SKM-1 treated with dmso at 0.1 percent for 144 hours (cell line): Measurements from ENCODE around the gene CCDC85C.
A peak's percentile ranks its signal among the peaks of the same experiment; 100 is the strongest.

Experiments
- DNase-seq: peaks from one replicate; lab custom pipeline; 2025; ENCODE audit not compliant: unreplicated experiment; lab: John Stamatoyannopoulos, UW

CCDC85C gene

DNA sequence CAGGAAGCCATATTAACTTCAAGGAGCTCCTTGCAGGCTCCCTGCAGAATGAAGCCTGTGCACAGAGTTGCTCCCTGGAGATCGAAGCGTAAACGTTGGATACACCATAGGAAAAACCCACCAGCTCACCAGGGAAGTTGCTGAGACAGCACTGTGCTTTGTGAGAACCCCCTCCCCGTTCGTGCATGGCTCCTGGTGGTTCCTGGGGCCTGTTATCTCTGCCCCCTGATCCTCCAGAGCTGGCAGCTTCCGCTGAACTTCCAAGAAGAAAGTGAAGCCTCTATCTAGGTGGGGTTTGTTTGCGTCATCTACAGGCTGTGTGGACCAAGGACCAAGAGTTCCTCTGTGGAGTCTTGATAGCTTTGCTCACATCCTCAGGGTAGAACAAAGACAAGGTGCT, 2.4 kb upstream of the CCDC85C start:
- no peak for DNase-seq

GRCh38 chr14:99605299-99605961, 1.4 kb upstream of the CCDC85C start:
- no peak for DNase-seq

DNA sequence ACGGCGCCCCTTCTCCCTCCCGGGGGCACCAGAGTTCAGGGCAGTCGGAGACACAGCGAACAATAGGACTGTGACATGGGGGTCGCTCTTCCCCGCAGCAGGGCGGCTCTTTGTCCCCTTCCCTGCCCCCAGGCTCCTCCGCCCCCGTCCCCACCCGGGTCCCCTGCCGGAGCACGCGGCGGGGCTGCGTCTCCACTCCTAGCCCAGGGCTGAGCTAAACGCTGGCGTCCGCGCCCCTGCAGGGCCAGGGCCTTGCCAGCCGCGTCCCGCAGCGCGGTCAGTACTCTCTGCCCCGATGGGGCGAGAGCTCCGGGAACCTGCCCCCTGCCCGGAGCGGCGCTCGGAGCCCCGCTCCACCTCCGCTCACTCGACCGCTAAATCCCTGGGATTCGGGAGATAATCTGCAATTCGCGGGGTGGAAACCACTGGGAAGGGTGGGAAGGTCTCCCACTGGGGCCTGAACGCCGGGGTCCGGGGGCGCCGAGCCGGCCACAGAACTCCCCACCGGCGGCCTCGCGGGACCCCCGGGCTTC, 825 bp upstream of the CCDC85C start:
- no peak for DNase-seq

GRCh38 chr14:99604278-99604765, 315 bp upstream of the CCDC85C start:
- peak; percentile 55 for DNase-seq

DNA sequence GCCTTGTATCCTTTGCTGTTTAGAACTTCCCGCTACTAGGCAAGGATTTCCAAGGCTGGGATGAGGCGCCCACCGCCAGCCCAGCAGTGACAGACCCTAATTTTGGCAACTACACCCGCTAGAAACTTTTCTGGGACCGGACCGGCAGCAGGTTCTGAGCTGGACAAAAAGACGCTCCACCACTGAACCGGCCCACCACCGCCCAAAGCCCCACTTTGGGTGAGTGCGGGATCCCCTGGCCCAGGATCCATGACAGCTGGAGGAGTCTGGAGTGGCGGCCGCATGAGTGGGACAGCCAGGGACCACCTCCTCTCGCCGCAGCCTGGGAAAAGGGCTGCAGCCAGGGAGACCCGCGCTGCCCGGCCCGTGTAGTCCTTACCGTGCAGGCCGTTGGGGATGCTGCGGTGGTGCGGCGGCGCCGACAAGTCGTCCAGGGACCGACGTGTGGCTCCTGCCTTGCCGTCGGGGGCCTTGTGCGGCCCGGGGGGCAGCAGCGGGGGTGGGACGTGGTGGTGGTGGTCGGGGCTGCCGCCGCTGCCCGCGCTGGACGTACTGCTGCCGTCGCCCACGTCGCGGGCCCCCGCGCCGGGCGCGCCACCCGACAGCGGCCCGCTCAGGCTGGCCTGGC, 1.1 kb downstream of the CCDC85C start:
- no peak for DNase-seq

DNA sequence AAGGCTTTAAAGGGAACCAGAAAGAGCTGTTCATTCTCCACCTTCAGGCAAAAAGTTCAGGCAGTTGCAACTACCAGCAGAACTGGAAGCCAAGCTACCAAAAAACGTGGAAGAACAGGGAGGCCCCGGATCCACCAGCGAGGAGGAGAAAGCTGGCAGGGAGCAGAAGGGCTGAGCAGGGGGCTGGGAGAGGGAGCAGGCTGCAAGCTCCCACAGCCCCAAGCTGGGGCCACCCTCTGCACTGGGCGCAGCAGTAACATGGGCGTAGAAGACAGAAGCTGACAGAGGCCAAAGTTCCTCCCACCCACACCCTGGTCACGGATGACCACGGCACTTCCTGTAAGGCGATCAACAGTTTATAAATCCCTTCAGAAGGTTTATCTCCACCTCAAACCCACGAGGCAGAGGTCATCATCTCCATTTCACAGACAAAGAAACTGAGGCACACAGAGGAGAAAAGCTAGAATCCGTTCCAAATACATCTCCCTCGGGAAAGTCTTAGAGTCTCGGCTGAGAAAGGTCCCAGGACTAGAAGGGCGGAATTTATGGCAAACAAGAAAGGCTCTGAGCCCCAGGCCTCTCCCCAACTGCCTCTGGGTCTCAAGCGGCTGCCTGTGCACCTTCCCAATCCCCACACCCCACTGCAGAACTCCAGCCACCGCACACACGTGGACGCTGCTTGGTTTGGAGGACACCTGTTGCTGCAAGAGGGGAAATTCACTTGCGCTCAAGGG, 1.8 kb downstream of the CCDC85C start:
- no peak for DNase-seq

DNA sequence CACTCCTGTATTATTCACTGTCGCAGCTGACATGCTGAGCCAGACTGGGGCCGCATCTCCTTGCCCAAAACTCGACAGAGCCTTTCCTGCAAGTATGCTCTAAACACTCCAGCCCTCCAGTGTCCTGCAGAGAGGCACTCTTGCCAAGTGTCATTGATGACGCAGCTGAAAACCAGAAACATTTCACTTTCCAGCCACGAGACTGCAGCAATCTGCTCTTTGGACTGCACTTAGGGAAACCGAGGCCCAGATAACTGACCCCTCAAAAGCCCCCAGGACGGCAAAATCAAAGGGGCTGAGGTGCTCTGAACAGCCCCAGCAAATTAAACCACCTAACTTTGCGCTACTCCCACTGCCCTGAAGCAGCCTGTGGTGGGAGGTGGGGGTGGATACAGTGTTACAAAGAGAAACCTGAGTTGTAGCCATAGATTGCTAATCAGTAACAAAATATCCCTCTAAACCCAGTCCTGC, 2.6 kb downstream of the CCDC85C start:
- no peak for DNase-seq

GRCh38 chr14:99600232-99600888, 3.6 kb downstream of the CCDC85C start:
- DNase-seq: no peak

GRCh38 chr14:99599393-99599792, 4.6 kb downstream of the CCDC85C start:
- DNase-seq: no peak

DNA sequence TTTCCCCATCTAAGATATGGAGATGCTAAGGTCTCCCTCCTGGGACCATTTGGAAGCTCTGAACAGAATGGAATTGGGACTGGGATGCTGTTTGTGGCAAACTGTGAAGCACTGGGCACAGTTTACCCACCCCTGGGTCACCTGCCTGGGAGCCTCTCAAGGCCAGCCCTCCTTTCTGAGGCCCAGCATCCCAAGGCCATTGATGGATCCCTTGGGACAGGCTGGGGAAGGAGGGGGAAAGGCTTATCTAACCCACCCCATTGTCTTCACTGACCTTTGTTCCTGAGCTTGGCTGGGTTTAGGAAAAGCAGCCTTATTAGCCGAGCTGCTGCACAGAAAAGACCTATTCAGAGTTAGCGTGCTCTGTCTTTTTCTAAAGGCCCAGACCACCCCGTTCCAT, 5.2 kb downstream of the CCDC85C start:
- DNase-seq: no peak

DNA sequence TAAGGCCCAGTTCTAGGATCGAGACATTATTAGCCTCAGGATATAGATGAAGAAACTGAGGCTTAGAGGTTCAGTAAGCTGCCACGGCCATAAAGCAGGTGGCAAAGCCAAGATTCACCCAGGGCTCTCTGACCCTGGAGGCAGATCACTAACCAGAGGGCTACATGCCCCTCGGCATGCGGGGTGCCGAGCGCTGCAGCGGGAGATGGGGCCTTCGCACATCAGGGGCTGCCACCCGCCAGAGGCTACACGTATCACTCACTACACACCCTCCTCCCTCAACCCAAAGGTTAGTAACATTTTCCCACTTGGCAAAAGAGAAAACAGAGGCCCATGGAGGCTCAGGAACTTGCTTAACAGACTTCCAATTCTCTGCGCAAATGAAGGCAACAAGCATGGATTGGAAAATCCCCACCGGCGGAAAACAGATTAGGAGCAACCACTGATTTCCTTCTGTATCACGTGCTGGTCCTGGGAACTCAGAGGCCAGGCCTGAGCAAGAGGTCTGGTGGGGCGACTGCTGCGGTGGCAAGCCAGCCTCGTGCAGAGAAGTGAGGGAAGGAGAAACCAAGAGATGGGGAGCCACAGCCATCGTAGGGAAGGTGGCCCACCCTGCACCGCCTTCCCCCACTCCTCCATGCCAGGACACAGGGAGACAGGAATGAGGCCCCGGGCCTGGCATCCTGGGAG, 6.0 kb downstream of the CCDC85C start:
- DNase-seq: no peak

- DNase-seq: no peak
Observed at GRCh38 chr14:99596772-99597171, 7.2 kb downstream of the CCDC85C start.

GRCh38 chr14:99596071-99596627, 7.9 kb downstream of the CCDC85C start:
- DNase-seq: no peak

- no peak for DNase-seq
Observed at GRCh38 chr14:99595524-99595923, 8.5 kb downstream of the CCDC85C start.

DNA sequence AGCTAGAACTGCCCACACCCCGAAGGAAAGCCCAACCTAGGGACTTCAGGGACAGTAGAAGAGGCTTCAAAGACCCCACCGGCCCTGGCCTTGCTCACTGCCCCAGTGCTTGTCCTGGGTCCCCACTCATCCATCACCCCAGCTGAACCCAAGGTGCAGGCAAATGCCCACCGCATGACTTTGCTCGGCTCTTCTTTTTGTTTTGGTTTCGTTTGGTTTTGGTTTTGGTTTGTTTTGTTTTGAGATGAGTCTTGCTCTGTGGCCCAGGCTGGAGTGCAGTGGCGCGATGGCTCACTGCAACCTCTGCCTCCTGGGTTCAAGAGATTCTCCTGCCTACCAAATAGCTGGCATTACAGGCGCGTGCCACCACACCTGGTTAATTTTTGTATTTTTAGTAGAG, 9.0 kb downstream of the CCDC85C start:
- DNase-seq: no peak

- no peak for DNase-seq
Observed at GRCh38 chr14:99593971-99594841, 9.8 kb downstream of the CCDC85C start.

- no peak for DNase-seq
Observed at GRCh38 chr14:99592933-99593753, 10.9 kb downstream of the CCDC85C start.

DNA sequence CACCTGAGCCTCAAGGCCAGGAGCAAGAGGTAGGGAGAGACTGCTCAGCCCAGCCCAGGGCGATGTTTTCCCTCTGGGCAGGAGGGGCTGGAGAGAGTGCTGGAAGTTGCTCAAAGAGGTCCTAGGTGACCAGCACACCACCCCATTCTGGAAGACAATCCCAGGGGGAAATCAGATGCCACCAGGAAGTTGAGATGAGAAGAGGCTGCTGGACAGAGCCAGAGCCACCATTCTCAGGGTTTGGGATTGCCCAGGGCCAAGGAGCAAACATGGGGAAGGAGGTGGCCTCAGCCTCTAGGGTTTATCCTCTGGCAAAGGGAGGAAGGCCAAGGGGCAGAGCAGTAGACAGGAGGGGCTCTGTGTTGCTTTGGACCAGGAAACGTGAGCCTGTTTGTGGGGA, 11.6 kb downstream of the CCDC85C start:
- no peak for DNase-seq
